H9 (cell line): Measurements from ENCODE around the gene CCDC169. TPM values are rescaled to one million over a fixed set of nuclear protein-coding genes. Genes with fewer than 3 reads are reported as not detected.
"Not testable (repeated sequence)": the region's sequence is repeated elsewhere in the genome, so short reads cannot be mapped to it uniquely, and the experiment has no call there.

Experiments used
- DNase-seq: peaks from one replicate; pipeline ENCODE4 v3.0.0-alpha.2; 2017
- H2AFZ ChIP-seq: one replicate; pipeline ENCODE4 v1.6.1; 2013; ENCODE audit warnings: mild to moderate bottlenecking, low read length, control low read depth, moderate library complexity
- H2AK5ac ChIP-seq: 2 replicates; pipeline ENCODE4 v1.6.1; 2013; ENCODE audit warnings: low read length, control low read depth, mixed read lengths; ENCODE audit not compliant: insufficient read length
- H2BK120ac ChIP-seq: one replicate; pipeline ENCODE4 v1.6.1; 2013; ENCODE audit warnings: low read depth, mild to moderate bottlenecking, low read length, control low read depth, inconsistent platforms; ENCODE audit not compliant: poor library complexity, severe bottlenecking
- H2BK12ac ChIP-seq: 2 replicates; pipeline ENCODE4 v1.6.1; 2013; ENCODE audit warnings: low read length, control low read depth, mixed read lengths, low read depth; ENCODE audit not compliant: insufficient read length
- H2BK15ac ChIP-seq: 2 replicates; pipeline ENCODE4 v1.6.1; 2013; ENCODE audit warnings: low read depth, low read length, control low read depth
- H2BK20ac ChIP-seq: one replicate; pipeline ENCODE4 v1.6.1; 2013; ENCODE audit warnings: low read depth, mild to moderate bottlenecking, low read length, control low read depth, inconsistent platforms; ENCODE audit not compliant: poor library complexity, severe bottlenecking
- H2BK5ac ChIP-seq: 2 replicates; pipeline ENCODE4 v1.6.1; 2013; ENCODE audit warnings: low read length, control low read depth, mixed read lengths; ENCODE audit not compliant: insufficient read length
- H3K14ac ChIP-seq: 2 replicates; pipeline ENCODE4 v1.6.1; 2013; ENCODE audit warnings: low read length, control low read depth; ENCODE audit not compliant: insufficient read depth
- H3K18ac ChIP-seq: 2 replicates; pipeline ENCODE4 v1.6.1; 2013; ENCODE audit warnings: low read depth, mild to moderate bottlenecking, mixed read lengths, low read length, control low read depth; ENCODE audit not compliant: insufficient read length
- H3K23ac ChIP-seq: 2 replicates; pipeline ENCODE4 v1.6.1; 2013; ENCODE audit warnings: low read length, control low read depth, mixed read lengths, low read depth; ENCODE audit not compliant: insufficient read length
- H3K23me2 ChIP-seq: 2 replicates; pipeline ENCODE4 v1.6.1; 2013; ENCODE audit warnings: low read depth, mild to moderate bottlenecking, mixed read lengths, low read length, control low read depth; ENCODE audit not compliant: insufficient read length, poor library complexity, severe bottlenecking
- H3K27ac ChIP-seq: 2 replicates; pipeline ENCODE4 v1.5.1; 2013; ENCODE audit warnings: low read length, control low read depth, mixed read lengths, low read depth; ENCODE audit not compliant: insufficient read length
- H3K27me3 ChIP-seq: 2 replicates; pipeline ENCODE4 v1.6.1; 2013; ENCODE audit warnings: low read length, control low read depth, inconsistent platforms; ENCODE audit not compliant: insufficient read depth
- H3K4ac ChIP-seq: 2 replicates; pipeline ENCODE4 v1.6.1; 2013; ENCODE audit warnings: low read depth, mild to moderate bottlenecking, control low read depth, inconsistent platforms, low read length, moderate library complexity
- H3K4me1 ChIP-seq: 2 replicates; pipeline ENCODE4 v1.6.1; 2013; ENCODE audit warnings: low read length, control low read depth, inconsistent platforms; ENCODE audit not compliant: insufficient read depth
- H3K4me2 ChIP-seq: 2 replicates; pipeline ENCODE4 v1.6.1; 2013; ENCODE audit warnings: low read length, control low read depth, mixed read lengths; ENCODE audit not compliant: insufficient read length, insufficient read depth
- H3K56ac ChIP-seq: 2 replicates; pipeline ENCODE4 v1.6.1; 2013; ENCODE audit warnings: low read depth, mild to moderate bottlenecking, mixed read lengths, low read length, control low read depth; ENCODE audit not compliant: insufficient read length
- H3K79me1 ChIP-seq: 2 replicates; pipeline ENCODE4 v1.6.1; 2013; ENCODE audit warnings: low read depth, mild to moderate bottlenecking, moderate library complexity, low read length, control low read depth, inconsistent platforms; ENCODE audit not compliant: insufficient read depth, poor library complexity, severe bottlenecking
- H3K79me2 ChIP-seq: 2 replicates; pipeline ENCODE4 v1.6.1; 2013; ENCODE audit warnings: low read length, control low read depth, inconsistent platforms; ENCODE audit not compliant: insufficient read depth
- H3K9ac ChIP-seq: 2 replicates; pipeline ENCODE4 v1.6.1; 2013; ENCODE audit warnings: low read length, control low read depth, mixed read lengths; ENCODE audit not compliant: insufficient read length; ENCODE audit errors: extremely low read depth
- H3K9me3 ChIP-seq: one replicate; pipeline ENCODE4 v1.6.1; 2013; ENCODE audit warnings: low read depth, low read length, inconsistent platforms; ENCODE audit not compliant: control insufficient read depth
- H3T11ph ChIP-seq: one replicate; pipeline ENCODE4 v1.6.1; 2013; ENCODE audit warnings: mild to moderate bottlenecking, low read length, control low read depth, inconsistent platforms
- H4K20me1 ChIP-seq: one replicate; pipeline ENCODE4 v1.6.1; 2013; ENCODE audit not compliant: control insufficient read depth, insufficient read length, insufficient read depth
- H4K5ac ChIP-seq: 2 replicates; pipeline ENCODE4 v1.6.1; 2013; ENCODE audit warnings: low read depth, mild to moderate bottlenecking, mixed read lengths, low read length, control low read depth; ENCODE audit not compliant: insufficient read length
- H4K8ac ChIP-seq: replicated peaks from 2 replicates; pipeline ENCODE4 v1.6.1; 2013; ENCODE audit warnings: low read length, control low read depth, mixed read lengths, low read depth; ENCODE audit not compliant: insufficient read length
- H4K91ac ChIP-seq: 2 replicates; pipeline ENCODE4 v1.6.1; 2013; ENCODE audit warnings: low read depth, mild to moderate bottlenecking, moderate library complexity, mixed read lengths, low read length, control low read depth; ENCODE audit not compliant: insufficient read length
- H3K27ac Mint-ChIP-seq, 3 experiments: 2 replicates in 2 of 3; 3 replicates in 1 of 3; pipeline ENCODE4 v1.8.0; 2020 to 2021; ENCODE audit warnings: mixed read lengths in 3 of 3, mild to moderate bottlenecking in 1 of 3, moderate library complexity in 1 of 3
- H3K27me3 Mint-ChIP-seq: 2 replicates; pipeline ENCODE4 v1.8.0; 2021; ENCODE audit warnings: low read depth, mild to moderate bottlenecking, moderate library complexity, mixed read lengths
- H3K36me3 Mint-ChIP-seq, 3 experiments: 2 replicates in 2 of 3; 3 replicates in 1 of 3; pipeline ENCODE4 v1.8.0; 2020 to 2021; ENCODE audit warnings: low read depth in 3 of 3, mixed read lengths in 3 of 3; ENCODE audit not compliant: insufficient read depth in 1 of 3
- H3K4me1 Mint-ChIP-seq, 2 experiments: 2 replicates each; pipeline ENCODE4 v1.8.0; 2020; ENCODE audit warnings: mixed read lengths in 2 of 2
- H3K4me3 Mint-ChIP-seq, 2 experiments: 2 replicates in 1 of 2; 3 replicates in 1 of 2; pipeline ENCODE4 v1.8.0; 2020 to 2021; ENCODE audit warnings: mild to moderate bottlenecking in 2 of 2, mixed read lengths in 2 of 2, moderate library complexity in 1 of 2
- H3K9me3 Mint-ChIP-seq, 2 experiments: 2 replicates in 1 of 2; 3 replicates in 1 of 2; pipeline ENCODE4 v1.8.0; 2020; ENCODE audit warnings: mild to moderate bottlenecking in 2 of 2, mixed read lengths in 2 of 2, moderate library complexity in 1 of 2
- CTCF ChIP-seq: fragments of 200-600 bp; sonication (generic); conservative IDR thresholded peaks from 3 replicates; pipeline ENCODE4 v1.8.0; 2021; ENCODE audit warnings: antibody characterized with exemption, mild to moderate bottlenecking
- total RNA-seq: library from RNA; stranded (reverse); gene quantifications from 2 replicates; pipeline ENCODE4 v1.2.1, GENCODE V29; 2021

The CCDC169 gene
- total RNA-seq, 1 experiment from 2014 or later, result 19.1 TPM

- no peak overlapping the region for H2AFZ ChIP-seq
- H3K4ac ChIP-seq, result no peak overlapping the region
- no peak overlapping the region for H2BK15ac ChIP-seq
- no peak overlapping the region for H3K18ac ChIP-seq
- H4K91ac ChIP-seq, result no peak overlapping the region
- no peaks in the 10 kb centered on the region for H3K27me3 ChIP-seq
- no peak overlapping the region for H3K27ac Mint-ChIP-seq
- no peak overlapping the region for H2AK5ac ChIP-seq
- no peak overlapping the region for H2BK20ac ChIP-seq
- H3K14ac ChIP-seq, result no peak overlapping the region
- H3K4me1 ChIP-seq, result peaks cover 4% of the 10 kb centered on the region; the same call in 1 of the 2 replicates
- peaks cover 4 to 17% of the 10 kb centered on the region in 2 experiments; a peak in 3 of 4 replicates for H3K4me1 Mint-ChIP-seq
- no peak overlapping the region for H2BK12ac ChIP-seq
- H4K5ac ChIP-seq, result no peak overlapping the region
- no peak overlapping the region for H2BK5ac ChIP-seq
- H3K4me2 ChIP-seq, result no peak overlapping the region
- H4K8ac ChIP-seq, result no peak overlapping the region
- peaks cover 5% of the 10 kb centered on the region for H3K79me1 ChIP-seq
- no peak overlapping the region for H3T11ph ChIP-seq
- H3K9me3 Mint-ChIP-seq, result no peaks in the 10 kb centered on the region
- DNase-seq, result no peak
- peaks cover 5 to 28% (median 5%) of the 10 kb centered on the region in 3 experiments; a peak in 5 of 7 replicates for H3K36me3 Mint-ChIP-seq
- peaks cover 28% of the 10 kb centered on the region for H3K79me2 ChIP-seq
- H3K27me3 Mint-ChIP-seq, result no peaks in the 10 kb centered on the region
- H3K56ac ChIP-seq, result no peak overlapping the region
- H3K9ac ChIP-seq, result no peak overlapping the region
- H3K9me3 ChIP-seq, result no peaks in the 10 kb centered on the region
- no peak overlapping the region for H3K23ac ChIP-seq
- no peak for TF ChIP-seq CTCF
- H3K4me3 Mint-ChIP-seq, result no peak overlapping the region
- H3K27ac ChIP-seq, result no peak overlapping the region
- H3K23me2 ChIP-seq, result no peaks in the 10 kb centered on the region
- no peaks in the 10 kb centered on the region for H4K20me1 ChIP-seq
- no peak overlapping the region for H2BK120ac ChIP-seq
Measured at GRCh38 chr13:36332986-36333385, 35.4 kb upstream of the CCDC169 start.

DNA sequence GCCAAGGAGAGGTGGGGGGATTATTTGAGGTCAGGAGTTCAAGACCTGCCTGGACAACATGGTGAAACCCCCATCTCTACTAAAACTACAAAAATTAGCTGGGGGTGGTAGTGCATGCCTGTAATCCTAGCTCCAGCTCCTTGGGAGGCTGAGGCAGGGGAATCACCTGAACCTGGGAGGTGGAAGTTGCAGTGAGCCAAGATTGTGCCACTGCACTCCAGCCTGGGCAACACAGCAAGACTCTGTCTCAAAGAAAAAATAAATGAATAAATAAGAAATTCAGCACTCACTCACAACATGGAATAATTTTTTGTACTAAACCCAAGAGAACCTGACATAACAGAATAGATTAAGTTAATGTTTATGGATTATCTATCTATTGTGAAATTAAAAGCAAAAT is 34.6 kb upstream of the CCDC169 start:
- H3K18ac ChIP-seq, H2AFZ ChIP-seq, H3K4me3 Mint-ChIP-seq, H4K5ac ChIP-seq, H2BK120ac ChIP-seq, H2BK15ac ChIP-seq, H3K4me1 ChIP-seq, H3K4me2 ChIP-seq, H3K9ac ChIP-seq, H3K23me2 ChIP-seq, H2BK5ac ChIP-seq, H3K56ac ChIP-seq, H2BK20ac ChIP-seq, H3T11ph ChIP-seq, H2AK5ac ChIP-seq, H3K27ac ChIP-seq, H3K27ac Mint-ChIP-seq, DNase-seq, H2BK12ac ChIP-seq, H3K79me1 ChIP-seq, H4K8ac ChIP-seq, H3K23ac ChIP-seq, H3K9me3 ChIP-seq, H3K27me3 ChIP-seq, H3K14ac ChIP-seq, H3K9me3 Mint-ChIP-seq, H4K20me1 ChIP-seq, H4K91ac ChIP-seq, H3K4ac ChIP-seq, H3K27me3 Mint-ChIP-seq: not testable (repeated sequence)
- H3K79me2 ChIP-seq, result peaks cover 22% of the 10 kb centered on the region
- Mint-ChIP-seq H3K4me1 (peaks cover 4 to 15% of the 10 kb centered on the region in 2 experiments; a peak in 3 of 4 replicates), H3K36me3 (peaks cover 5 to 33% (median 9%) of the 10 kb centered on the region in 3 experiments; a peak in 5 of 7 replicates)
